A673 (cell line): ENCODE data around the gene TRIL. TPM values are rescaled to one million over a fixed set of nuclear protein-coding genes. Genes with fewer than 3 reads are reported as not detected.

ENCODE experiments used
- BruUV-seq: library from RNA; stranded (reverse); fragments of 400-500 nt; replicated peaks from 2 replicates; lab custom pipeline; 2021; lab: Mats Ljungman, UMichigan
- CTCF ChIA-PET: fragments of 300-600 bp; sonication (Branson Sonifier 250); formaldehyde crosslinking; loops from one replicate; lab custom pipeline; 2022; ENCODE audit warnings: antibody characterized with exemption; lab: Charles Lee
- POLR2A ChIA-PET: fragments of 300-600 bp; sonication (Branson Sonifier 250); formaldehyde crosslinking; loops from one replicate; lab custom pipeline; 2022; ENCODE audit warnings: antibody characterized with exemption; ENCODE audit not compliant: low non-redundant PET; lab: Charles Lee
- DNase-seq: peaks from one replicate; pipeline ENCODE4 v3.0.0-alpha.2; 2015; ENCODE audit warnings: low spot score
- H3K27ac ChIP-seq: fragments of 200-600 bp; sonication (generic); 2 replicates; pipeline ENCODE4 v1.5.1; 2016; ENCODE audit warnings: mixed run types, low read depth, mild to moderate bottlenecking, mixed read lengths, antibody characterized with exemption, low read length; ENCODE audit not compliant: poor library complexity, severe bottlenecking
- H3K27me3 ChIP-seq: fragments of 200-600 bp; sonication (generic); replicated peaks from 2 replicates; pipeline ENCODE4 v1.6.1; 2017; ENCODE audit warnings: mixed run types, low read depth, mild to moderate bottlenecking, mixed read lengths, antibody characterized with exemption, low read length; ENCODE audit not compliant: insufficient read depth, poor library complexity
- H3K36me3 ChIP-seq: fragments of 200-600 bp; sonication (generic); 2 replicates; pipeline ENCODE4 v1.6.1; 2016; ENCODE audit warnings: mixed run types, mild to moderate bottlenecking, mixed read lengths, antibody characterized with exemption, low read length; ENCODE audit not compliant: insufficient read depth, poor library complexity, severe bottlenecking
- H3K4me1 ChIP-seq: fragments of 200-600 bp; sonication (generic); 2 replicates; pipeline ENCODE4 v1.6.1; 2017; ENCODE audit warnings: mixed run types, mild to moderate bottlenecking, mixed read lengths, antibody characterized with exemption, low read length; ENCODE audit not compliant: insufficient read depth, poor library complexity, severe bottlenecking
- H3K4me3 ChIP-seq: fragments of 200-600 bp; sonication (generic); 2 replicates; pipeline ENCODE4 v1.5.1; 2016; ENCODE audit warnings: low read depth, mixed run types, mild to moderate bottlenecking, mixed read lengths, low read length; ENCODE audit not compliant: poor library complexity, severe bottlenecking
- H3K9me3 ChIP-seq: fragments of 200-600 bp; sonication (generic); 2 replicates; pipeline ENCODE4 v1.6.1; 2016; ENCODE audit warnings: mixed run types, low read depth, mild to moderate bottlenecking, mixed read lengths, antibody characterized with exemption, low read length; ENCODE audit not compliant: poor library complexity, severe bottlenecking
- EZH2 ChIP-seq: fragments of 200-600 bp; sonication (generic); IDR thresholded peaks from 2 replicates; pipeline ENCODE4 v1.6.1; 2017; ENCODE audit warnings: borderline replicate concordance, low read depth, mild to moderate bottlenecking, mixed read lengths, antibody characterized with exemption, low read length; ENCODE audit not compliant: poor library complexity, severe bottlenecking
- intact Hi-C: fragments of 100-400 bp; cut with micrococcal nuclease; formaldehyde crosslinking; loops from one replicate; pipeline ENCODE4 v1.10.0; 2022; ENCODE audit not compliant: unreplicated experiment
- total RNA-seq: library from RNA; stranded (reverse); gene quantifications from 2 replicates; pipeline ENCODE4 v1.2.3, GENCODE V29; 2021
- TF ChIP-seq, protein P1 (sequence below): fragments of 300-800, 200-600 bp; sonication (generic); conservative IDR thresholded peaks from 2 replicates; pipeline ENCODE4 v1.5.1; 2017; ENCODE audit warnings: low read depth, mild to moderate bottlenecking, antibody characterized with exemption, low read length, moderate library complexity, mixed read lengths

TRIL gene
- total RNA-seq, 1 experiment from 2014 or later = 4.8 TPM

DNA sequence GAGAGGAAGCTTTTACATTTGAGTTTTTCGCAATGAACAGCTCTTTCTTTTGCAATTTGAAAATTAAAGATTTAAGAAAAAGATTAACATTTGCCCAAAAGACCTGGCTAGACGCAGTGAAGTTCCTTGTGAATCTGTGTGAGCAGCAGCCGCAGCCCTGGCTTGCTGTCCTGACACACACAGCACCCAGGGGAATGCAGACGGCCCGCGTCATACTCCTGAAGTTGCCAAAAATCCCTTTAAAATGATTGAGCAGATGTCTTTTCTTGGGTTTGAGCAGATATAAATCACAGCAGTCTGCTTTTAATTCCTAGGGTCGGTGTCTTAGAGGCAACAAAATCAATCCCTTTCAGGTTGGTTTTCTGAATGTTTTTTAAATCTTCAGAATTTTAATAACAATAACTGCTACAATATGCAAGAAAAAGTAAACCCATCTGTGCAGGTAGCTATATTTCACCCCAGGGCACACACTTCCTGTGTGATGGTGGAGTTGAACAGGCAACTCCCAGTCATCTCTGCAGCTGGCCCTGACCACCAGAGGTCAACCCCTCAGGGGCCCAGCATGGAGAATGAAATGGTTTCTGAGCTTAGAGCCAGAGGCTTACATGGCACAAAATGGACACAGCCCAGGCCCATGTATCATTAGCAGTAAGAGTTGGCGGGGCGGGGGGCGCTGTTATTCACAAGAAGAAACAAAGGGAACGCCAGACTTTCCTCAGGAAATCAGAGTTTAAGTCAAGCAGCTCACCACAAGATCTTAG, 32.2 kb upstream of the TRIL start:
- Histone ChIP-seq H3K9me3 (no peaks in the 10 kb centered on the region), H3K4me1 (peaks cover 57% of the 10 kb centered on the region), H3K4me3 (no peak overlapping the region), H3K36me3 (no peaks in the 10 kb centered on the region), H3K27ac (no peak overlapping the region), H3K27me3 (no peaks in the 10 kb centered on the region)
- ChIA-PET POLR2A (no interaction called here), CTCF (no interaction called here)
- BruUV-seq = no TSS peak
- DNase-seq = peak; percentile 70
- intact Hi-C loops = no loop called here
- TF ChIP-seq, protein P1, sequence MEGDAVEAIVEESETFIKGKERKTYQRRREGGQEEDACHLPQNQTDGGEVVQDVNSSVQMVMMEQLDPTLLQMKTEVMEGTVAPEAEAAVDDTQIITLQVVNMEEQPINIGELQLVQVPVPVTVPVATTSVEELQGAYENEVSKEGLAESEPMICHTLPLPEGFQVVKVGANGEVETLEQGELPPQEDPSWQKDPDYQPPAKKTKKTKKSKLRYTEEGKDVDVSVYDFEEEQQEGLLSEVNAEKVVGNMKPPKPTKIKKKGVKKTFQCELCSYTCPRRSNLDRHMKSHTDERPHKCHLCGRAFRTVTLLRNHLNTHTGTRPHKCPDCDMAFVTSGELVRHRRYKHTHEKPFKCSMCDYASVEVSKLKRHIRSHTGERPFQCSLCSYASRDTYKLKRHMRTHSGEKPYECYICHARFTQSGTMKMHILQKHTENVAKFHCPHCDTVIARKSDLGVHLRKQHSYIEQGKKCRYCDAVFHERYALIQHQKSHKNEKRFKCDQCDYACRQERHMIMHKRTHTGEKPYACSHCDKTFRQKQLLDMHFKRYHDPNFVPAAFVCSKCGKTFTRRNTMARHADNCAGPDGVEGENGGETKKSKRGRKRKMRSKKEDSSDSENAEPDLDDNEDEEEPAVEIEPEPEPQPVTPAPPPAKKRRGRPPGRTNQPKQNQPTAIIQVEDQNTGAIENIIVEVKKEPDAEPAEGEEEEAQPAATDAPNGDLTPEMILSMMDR = no peak
- TF ChIP-seq EZH2 = no peak

DNA sequence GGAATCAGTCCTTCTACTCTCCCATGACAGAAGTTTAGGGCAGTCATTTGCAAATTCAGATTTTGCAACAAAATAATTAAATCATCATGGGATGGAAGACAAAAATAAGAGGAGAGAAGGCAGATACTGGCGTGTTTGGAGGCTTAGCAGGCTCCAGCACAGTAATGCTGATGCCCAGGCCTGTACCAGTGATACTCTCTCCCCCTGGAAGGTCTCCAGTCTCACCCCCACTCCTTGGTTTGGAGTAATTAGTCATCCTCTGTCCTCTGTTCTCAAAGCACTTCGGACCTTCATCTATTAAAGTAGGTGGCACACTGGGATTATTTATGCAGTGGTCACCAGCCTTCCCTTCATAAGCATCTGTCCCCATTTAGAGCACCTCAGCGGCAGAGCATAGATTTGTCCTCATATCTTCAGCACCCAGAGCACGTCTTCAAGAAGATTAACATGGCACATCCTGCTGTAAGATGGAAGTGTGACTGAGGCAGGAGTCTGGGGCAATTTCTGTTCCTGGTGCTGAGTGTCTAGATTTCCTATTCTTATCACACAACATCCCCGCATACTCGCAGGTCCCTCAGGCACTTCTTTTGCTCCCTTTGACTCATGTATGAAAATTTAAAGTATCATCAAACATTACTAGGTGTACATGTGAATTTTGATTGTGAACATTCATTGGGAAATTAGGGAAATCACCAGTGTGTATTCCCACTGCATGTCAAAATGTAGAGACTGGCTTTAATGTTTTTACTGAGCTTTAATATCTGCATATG, 31.3 kb upstream of the TRIL start:
- TF ChIP-seq, protein P1 = no peak
- no peak for TF ChIP-seq EZH2
- Histone ChIP-seq H3K27ac (no peak overlapping the region), H3K4me3 (no peak overlapping the region), H3K4me1 (peaks cover 67% of the 10 kb centered on the region), H3K36me3 (no peaks in the 10 kb centered on the region), H3K27me3 (no peaks in the 10 kb centered on the region), H3K9me3 (no peaks in the 10 kb centered on the region)
- POLR2A ChIA-PET = no interaction called here
- BruUV-seq = no TSS peak
- CTCF ChIA-PET = no interaction called here
- DNase-seq = no peak
- intact Hi-C loops = no loop called here

DNA sequence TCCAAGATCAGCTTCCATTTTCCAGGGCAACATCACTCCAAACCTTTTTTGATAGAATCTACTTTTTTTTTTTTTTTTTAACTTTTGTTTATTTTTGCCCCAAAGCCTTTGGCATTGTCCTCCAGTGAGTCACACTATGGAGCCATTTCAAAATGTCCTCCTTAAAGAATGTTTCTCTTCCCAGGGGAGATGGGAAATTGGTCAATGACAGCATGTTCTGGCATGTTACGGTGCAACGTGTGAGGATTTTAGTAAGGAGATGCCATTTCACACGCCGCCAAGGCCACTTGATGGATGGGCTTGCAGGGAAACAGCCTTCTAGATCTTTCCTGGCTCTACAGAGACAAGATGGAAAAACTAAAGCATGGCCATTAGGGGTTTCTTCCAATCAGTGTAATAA, 30.7 kb upstream of the TRIL start:
- Histone ChIP-seq H3K4me3 (no peak overlapping the region), H3K27me3 (no peaks in the 10 kb centered on the region), H3K36me3 (no peaks in the 10 kb centered on the region), H3K27ac (no peak overlapping the region), H3K9me3 (no peaks in the 10 kb centered on the region), H3K4me1 (peaks cover 73% of the 10 kb centered on the region)
- POLR2A ChIA-PET = no interaction called here
- BruUV-seq = no TSS peak
- TF ChIP-seq, protein P1 = no peak
- TF ChIP-seq EZH2 = no peak
- CTCF ChIA-PET = interaction anchor here (0.6 kb wide), 1 partner anchor 87 kb away, joined by 3 read pairs; no protein-coding TSS in a partner anchor
- intact Hi-C loops = no loop called here
- DNase-seq = peak; percentile 68
